ENCODE data around the gene COL1A2. TPM values are rescaled to one million over a fixed set of nuclear protein-coding genes. Genes with fewer than 3 reads are reported as not detected.
A peak's percentile ranks its signal among the peaks of the same experiment; 100 is the strongest.

COL1A2 gene
- polyA plus RNA-seq (ENCODE audit: insufficient read length in 3 of 3) = 100 to 1,000 TPM; 651 to 746 (median 703) TPM

- DNase-seq (ENCODE audit: low read depth in 3 of 3, low spot score in 2 of 3) = peak in 2 of 3 donors; percentile 50 to 63
Observed at GRCh38 chr7:94394437-94395140, at the start of gene COL1A2. COL1A2 (plus strand) TSS chr7:94394895; CDS start chr7:94395032, 137 bp downstream.

GRCh38 chr7:94345907-94346306 lies 48.8 kb upstream of the COL1A2 start:
- DNase-seq (ENCODE audit: low read depth in 3 of 3, low spot score in 2 of 3) = no peak

GRCh38 chr7:94348142-94348541 lies 46.6 kb upstream of the COL1A2 start:
- peak; percentile 45 to 59 (median 50) for DNase-seq (ENCODE audit: low read depth in 3 of 3, low spot score in 2 of 3)

GRCh38 chr7:94350734-94351133 lies 44.0 kb upstream of the COL1A2 start:
- peak in 1 of 3 donors; percentile 43 for DNase-seq (ENCODE audit: low read depth in 3 of 3, low spot score in 2 of 3)

GRCh38 chr7:94351703-94352102 lies 43.0 kb upstream of the COL1A2 start:
- no peak for DNase-seq (ENCODE audit: low read depth in 3 of 3, low spot score in 2 of 3)

GRCh38 chr7:94352887-94353286 lies 41.8 kb upstream of the COL1A2 start:
- no peak for DNase-seq (ENCODE audit: low read depth in 3 of 3, low spot score in 2 of 3)

- DNase-seq (ENCODE audit: low read depth in 3 of 3, low spot score in 2 of 3) = no peak
Observed at GRCh38 chr7:94354953-94355352, 39.7 kb upstream of the COL1A2 start.

- no peak for DNase-seq (ENCODE audit: low read depth in 3 of 3, low spot score in 2 of 3)
Observed at GRCh38 chr7:94355454-94355853, 39.2 kb upstream of the COL1A2 start.

- no peak for DNase-seq (ENCODE audit: low read depth in 3 of 3, low spot score in 2 of 3)
Observed at GRCh38 chr7:94357076-94357475, 37.6 kb upstream of the COL1A2 start.

- no peak for DNase-seq (ENCODE audit: low read depth in 3 of 3, low spot score in 2 of 3)
Observed at GRCh38 chr7:94360926-94361325, 33.8 kb upstream of the COL1A2 start.

- no peak for DNase-seq (ENCODE audit: low read depth in 3 of 3, low spot score in 2 of 3)
Observed at GRCh38 chr7:94362276-94362675, 32.4 kb upstream of the COL1A2 start.

- no peak for DNase-seq (ENCODE audit: low read depth in 3 of 3, low spot score in 2 of 3)
Observed at GRCh38 chr7:94364816-94365215, 29.9 kb upstream of the COL1A2 start.

- DNase-seq (ENCODE audit: low read depth in 3 of 3, low spot score in 2 of 3) = no peak
Observed at GRCh38 chr7:94366163-94366562, 28.5 kb upstream of the COL1A2 start.

GRCh38 chr7:94366832-94367231 lies 27.9 kb upstream of the COL1A2 start:
- DNase-seq (ENCODE audit: low read depth in 3 of 3, low spot score in 2 of 3) = no peak

GRCh38 chr7:94367949-94368348 lies 26.7 kb upstream of the COL1A2 start:
- no peak for DNase-seq (ENCODE audit: low read depth in 3 of 3, low spot score in 2 of 3)

- peak in 1 of 3 donors; percentile 64 for DNase-seq (ENCODE audit: low read depth in 3 of 3, low spot score in 2 of 3)
Observed at GRCh38 chr7:94368371-94368791, 26.3 kb upstream of the COL1A2 start.

- DNase-seq (ENCODE audit: low read depth in 3 of 3, low spot score in 2 of 3) = no peak
Observed at GRCh38 chr7:94374231-94374630, 20.5 kb upstream of the COL1A2 start.

GRCh38 chr7:94374721-94375566 lies 19.8 kb upstream of the COL1A2 start:
- no peak for DNase-seq (ENCODE audit: low read depth in 3 of 3, low spot score in 2 of 3)

GRCh38 chr7:94375691-94376090 lies 19.0 kb upstream of the COL1A2 start:
- DNase-seq (ENCODE audit: low read depth in 3 of 3, low spot score in 2 of 3) = no peak

- DNase-seq (ENCODE audit: low read depth in 3 of 3, low spot score in 2 of 3) = no peak
Observed at GRCh38 chr7:94376281-94376680, 18.4 kb upstream of the COL1A2 start.

- DNase-seq (ENCODE audit: low read depth in 3 of 3, low spot score in 2 of 3) = no peak
Observed at GRCh38 chr7:94378356-94378755, 16.3 kb upstream of the COL1A2 start.

- no peak for DNase-seq (ENCODE audit: low read depth in 3 of 3, low spot score in 2 of 3)
Observed at GRCh38 chr7:94380264-94380663, 14.4 kb upstream of the COL1A2 start.

Measured in right renal cortex interstitium (tissue), 3 donors.